SK-N-MC (cell line): ENCODE results near the gene TARBP1.

Experiments used
- EZH2 ChIP-seq: fragments of 200-600 bp; sonication (generic); IDR thresholded peaks from one replicate; pipeline ENCODE4 v1.6.1; 2017; ENCODE audit warnings: antibody characterized with exemption
- POLR2AphosphoS5 ChIP-seq: IDR thresholded peaks from 2 replicates; pipeline ENCODE4 v1.6.1; 2012; ENCODE audit warnings: mild to moderate bottlenecking, low read depth, low read length, borderline replicate concordance

DNA sequence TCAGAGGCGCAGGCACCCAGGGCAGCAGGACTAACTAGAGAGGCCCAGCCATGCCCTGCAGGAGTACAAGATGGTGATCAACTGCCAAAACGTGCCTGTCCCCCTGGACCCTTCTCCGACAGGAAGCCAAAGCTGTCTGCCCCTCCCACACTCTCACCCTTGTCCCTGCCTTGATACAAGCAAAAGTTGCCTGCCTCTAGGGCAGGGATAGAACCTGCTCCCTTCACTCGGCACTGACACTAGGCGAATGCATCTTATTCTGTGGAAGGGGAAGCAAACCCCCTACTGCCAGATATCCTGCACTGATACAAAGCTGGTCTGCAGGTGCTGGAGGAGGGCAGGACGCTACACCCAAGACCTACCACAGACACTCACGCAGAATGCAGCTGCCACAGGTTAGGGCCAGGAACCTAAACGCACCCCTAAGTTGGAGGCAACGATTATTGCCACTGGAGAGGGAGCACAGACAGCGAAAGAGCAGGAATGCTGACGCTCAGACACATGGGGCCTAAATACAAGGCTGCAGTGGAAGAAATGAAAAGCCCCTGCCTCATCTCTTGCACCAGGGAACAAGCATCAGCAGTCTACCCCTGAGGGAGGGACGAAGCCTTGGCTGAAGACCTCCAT is 3.7 kb downstream of the TARBP1 start:
- TF ChIP-seq POLR2AphosphoS5 (no peak), EZH2 (no peak)
